Mesenchymal stem cell (in vitro differentiated cells and primary cell): ENCODE measurements around the gene ABCC4.
"Not testable (repeated sequence)": the region's sequence is repeated elsewhere in the genome, so short reads cannot be mapped to it uniquely, and the experiment has no call there.

Source experiments
- DNase-seq: peaks from one replicate; pipeline ENCODE4 v3.0.0-alpha.2; 2013
- H2AFZ ChIP-seq: one replicate; pipeline ENCODE4 v1.6.1; 2013; ENCODE audit warnings: low read depth, mild to moderate bottlenecking, control low read depth, inconsistent platforms, low read length, moderate library complexity
- H2AK5ac ChIP-seq: 2 replicates; pipeline ENCODE4 v1.6.1; 2013; ENCODE audit warnings: low read length, moderate library complexity, mild to moderate bottlenecking, inconsistent platforms; ENCODE audit not compliant: severe bottlenecking
- H2BK120ac ChIP-seq: one replicate; pipeline ENCODE4 v1.6.1; 2013; ENCODE audit warnings: low read depth, mild to moderate bottlenecking, inconsistent platforms, low read length, moderate library complexity
- H2BK12ac ChIP-seq, 2 experiments: one replicate each; pipeline ENCODE4 v1.6.1; 2013; ENCODE audit warnings: inconsistent platforms in 2 of 2, low read length in 2 of 2, mild to moderate bottlenecking in 2 of 2, moderate library complexity in 2 of 2, control low read depth in 1 of 2
- H2BK15ac ChIP-seq: one replicate; pipeline ENCODE4 v1.6.1; 2013; ENCODE audit warnings: mild to moderate bottlenecking, low read depth, inconsistent platforms; ENCODE audit not compliant: poor library complexity, severe bottlenecking
- H2BK5ac ChIP-seq: 2 replicates; pipeline ENCODE4 v1.6.1; 2013; ENCODE audit warnings: low read depth, mild to moderate bottlenecking, low read length, control low read depth, inconsistent platforms; ENCODE audit not compliant: poor library complexity, severe bottlenecking
- H3K14ac ChIP-seq, 2 experiments: one replicate each; pipeline ENCODE4 v1.6.1; 2013; ENCODE audit warnings: inconsistent platforms in 2 of 2, low read length in 2 of 2, control low read depth in 1 of 2, mild to moderate bottlenecking in 1 of 2, moderate library complexity in 1 of 2
- H3K18ac ChIP-seq, 2 experiments: one replicate each; pipeline ENCODE4 v1.6.1; 2013; ENCODE audit warnings: inconsistent platforms in 2 of 2, low read length in 2 of 2, control low read depth in 1 of 2, low read depth in 1 of 2, mild to moderate bottlenecking in 1 of 2
- H3K23ac ChIP-seq, 2 experiments: one replicate each; pipeline ENCODE4 v1.6.1; 2013; ENCODE audit warnings: inconsistent platforms in 2 of 2, low read length in 2 of 2, mild to moderate bottlenecking in 2 of 2, moderate library complexity in 2 of 2, control low read depth in 1 of 2
- H3K27ac ChIP-seq: 2 replicates; pipeline ENCODE4 v1.5.1; 2013; ENCODE audit warnings: mild to moderate bottlenecking, moderate library complexity, low read length, control low read depth, inconsistent platforms; ENCODE audit not compliant: poor library complexity, severe bottlenecking
- H3K27me3 ChIP-seq, 2 experiments: 2 replicates each; pipeline versions ENCODE4 v1.6.1 to v1.7.0; 2013; ENCODE audit warnings: low read length in 2 of 2, mild to moderate bottlenecking in 2 of 2, moderate library complexity in 2 of 2, control low read depth in 1 of 2, inconsistent platforms in 1 of 2; ENCODE audit not compliant: control insufficient read depth in 1 of 2, insufficient read depth in 1 of 2
- H3K36me3 ChIP-seq, 2 experiments: 2 replicates each; pipeline versions ENCODE4 v1.6.1 to v1.7.0; 2013; ENCODE audit warnings: low read length in 2 of 2, control low read depth in 1 of 2, inconsistent platforms in 1 of 2, low read depth in 1 of 2, mild to moderate bottlenecking in 1 of 2; ENCODE audit not compliant: insufficient read depth in 2 of 2, control insufficient read depth in 1 of 2
- H3K4ac ChIP-seq, 2 experiments: one replicate each; pipeline ENCODE4 v1.6.1; 2013; ENCODE audit warnings: inconsistent platforms in 2 of 2, low read length in 2 of 2, mild to moderate bottlenecking in 2 of 2, moderate library complexity in 2 of 2, control low read depth in 1 of 2, low read depth in 1 of 2
- H3K4me1 ChIP-seq: 2 replicates; pipeline ENCODE4 v1.6.1; 2013; ENCODE audit warnings: low read depth, low read length, control low read depth; ENCODE audit not compliant: control insufficient read depth, insufficient read depth
- H3K4me2 ChIP-seq: 2 replicates; pipeline ENCODE4 v1.6.1; 2013; ENCODE audit warnings: low read length, mild to moderate bottlenecking, inconsistent platforms; ENCODE audit not compliant: poor library complexity, severe bottlenecking
- H3K4me3 ChIP-seq, 2 experiments: 2 replicates each; pipeline versions ENCODE4 v1.5.1 to v1.7.0; 2013; ENCODE audit warnings: low read length in 2 of 2, mild to moderate bottlenecking in 2 of 2, control low read depth in 1 of 2, low read depth in 1 of 2; ENCODE audit not compliant: insufficient read depth in 1 of 2
- H3K79me1 ChIP-seq: replicated peaks from 2 replicates; pipeline ENCODE4 v1.6.1; 2013; ENCODE audit warnings: mild to moderate bottlenecking, control low read depth, low read length, inconsistent platforms; ENCODE audit not compliant: poor library complexity, severe bottlenecking
- H3K9ac ChIP-seq: 2 replicates; pipeline ENCODE4 v1.7.0; 2013; ENCODE audit warnings: mild to moderate bottlenecking, low read length, moderate library complexity
- H3K9me3 ChIP-seq: 2 replicates; pipeline ENCODE4 v1.7.0; 2013; ENCODE audit warnings: mild to moderate bottlenecking, low read length; ENCODE audit not compliant: control insufficient read depth
- H4K8ac ChIP-seq: one replicate; pipeline ENCODE4 v1.6.1; 2013; ENCODE audit warnings: inconsistent platforms, mild to moderate bottlenecking, low read length, moderate library complexity
- H4K91ac ChIP-seq: one replicate; pipeline ENCODE4 v1.6.1; 2013; ENCODE audit warnings: mild to moderate bottlenecking, low read length, inconsistent platforms
- WGBS: methylation state at CpG from one replicate; pipeline ENCODE4 v1.1.7; 2013; ENCODE audit warnings: mixed read lengths; 5-methylcytosine and 5-hydroxymethylcytosine counted together

ABCC4 gene

GRCh38 chr13:95206116-95206515 lies 95.1 kb downstream of the ABCC4 start:
- no peak overlapping the region for H3K4me3 ChIP-seq
- no peak overlapping the region for H3K23ac ChIP-seq
- H3K36me3 ChIP-seq, result peaks cover 53 to 55% of the 10 kb centered on the region in 2 experiments
- H2BK5ac ChIP-seq, result no peak overlapping the region
- no peak overlapping the region for H3K4ac ChIP-seq
- H3K79me1 ChIP-seq, result peaks cover 58% of the 10 kb centered on the region
- no peak overlapping the region for H2BK12ac ChIP-seq
- peaks cover 4% of the 10 kb centered on the region for H3K4me1 ChIP-seq
- H4K8ac ChIP-seq, result no peak overlapping the region
- H2BK15ac ChIP-seq, result no peak overlapping the region
- no peak overlapping the region for H3K4me2 ChIP-seq
- no peak overlapping the region for H2BK120ac ChIP-seq
- 100% methylated on average over 3 of the region's 4 CpGs for WGBS
- no peak overlapping the region for H3K18ac ChIP-seq
- H2AFZ ChIP-seq, result no peak overlapping the region
- no peak for DNase-seq
- H3K27ac ChIP-seq, result no peak overlapping the region
- H4K91ac ChIP-seq, result no peak overlapping the region
- H2AK5ac ChIP-seq, result no peak overlapping the region
- no peaks in the 10 kb centered on the region for H3K27me3 ChIP-seq
- H3K9ac ChIP-seq, result no peak overlapping the region
- no peaks in the 10 kb centered on the region for H3K9me3 ChIP-seq
- H3K14ac ChIP-seq, result no peak overlapping the region

GRCh38 chr13:95204231-95204765 lies 97.0 kb downstream of the ABCC4 start:
- no peak overlapping the region for H2BK12ac ChIP-seq
- no peak overlapping the region for H2BK5ac ChIP-seq
- no peak overlapping the region for H3K14ac ChIP-seq
- no peak overlapping the region for H2BK120ac ChIP-seq
- no peaks in the 10 kb centered on the region for H3K9me3 ChIP-seq
- no peak overlapping the region for H4K91ac ChIP-seq
- H3K4me3 ChIP-seq, result no peak overlapping the region
- DNase-seq, result no peak
- no peak overlapping the region for H2AK5ac ChIP-seq
- H3K9ac ChIP-seq, result no peak overlapping the region
- no peaks in the 10 kb centered on the region for H3K27me3 ChIP-seq
- no peak overlapping the region for H2AFZ ChIP-seq
- H3K18ac ChIP-seq, result no peak overlapping the region
- H3K23ac ChIP-seq, result no peak overlapping the region
- no peak overlapping the region for H3K4me2 ChIP-seq
- no peak overlapping the region for H3K27ac ChIP-seq
- no peak overlapping the region for H4K8ac ChIP-seq
- no peak overlapping the region for H2BK15ac ChIP-seq
- 92% methylated on average over 6 of the region's 7 CpGs for WGBS
- H3K79me1 ChIP-seq, result peaks cover 51% of the 10 kb centered on the region
- peaks cover 44% of the 10 kb centered on the region in 2 experiments for H3K36me3 ChIP-seq
- no peak overlapping the region for H3K4ac ChIP-seq
- H3K4me1 ChIP-seq, result peaks cover 7% of the 10 kb centered on the region

- Histone ChIP-seq H3K14ac (no peak overlapping the region), H3K4ac (no peak overlapping the region)
Measured at GRCh38 chr13:95201814-95202651, 99.2 kb downstream of the ABCC4 start.

GRCh38 chr13:95200386-95200957 lies 100.8 kb downstream of the ABCC4 start:
- H2AFZ ChIP-seq, H3K27me3 ChIP-seq, H3K27ac ChIP-seq, H4K8ac ChIP-seq, H3K4me2 ChIP-seq, H3K18ac ChIP-seq, H3K4me3 ChIP-seq, H3K14ac ChIP-seq, H3K4ac ChIP-seq, H3K23ac ChIP-seq, H4K91ac ChIP-seq, H2BK120ac ChIP-seq, H2BK15ac ChIP-seq, H2BK5ac ChIP-seq, H2AK5ac ChIP-seq, H3K9ac ChIP-seq, DNase-seq, H2BK12ac ChIP-seq, H3K4me1 ChIP-seq, H3K9me3 ChIP-seq: not testable (repeated sequence)
- Histone ChIP-seq H3K79me1 (peaks cover 51% of the 10 kb centered on the region), H3K36me3 (peaks cover 13 to 37% of the 10 kb centered on the region in 2 experiments)
- 94% methylated on average over 12 of the region's 13 CpGs for WGBS

More at GRCh38 chr13:95201814-95202651, 99.2 kb downstream of the ABCC4 start:
- Histone ChIP-seq H3K4me3 (no peak overlapping the region), H3K9ac (no peak overlapping the region), H3K9me3 (no peaks in the 10 kb centered on the region), H4K8ac (no peak overlapping the region), H3K79me1 (peaks cover 50% of the 10 kb centered on the region), H2BK5ac (no peak overlapping the region), H3K27me3 (no peaks in the 10 kb centered on the region), H2AK5ac (no peak overlapping the region), H4K91ac (no peak overlapping the region), H2BK120ac (no peak overlapping the region), H2BK12ac (peak overlapping the region in 1 of 2 experiments; percentile 3), H3K23ac (no peak overlapping the region), H3K4me2 (no peak overlapping the region), H3K4me1 (peaks cover 3% of the 10 kb centered on the region), H3K36me3 (peaks cover 26 to 39% of the 10 kb centered on the region in 2 experiments), H3K18ac (no peak overlapping the region), H2BK15ac (no peak overlapping the region), H3K27ac (no peak overlapping the region), H2AFZ (no peak overlapping the region)
- WGBS, result 91% methylated on average over 12 of the region's 12 CpGs
- DNase-seq, result peak; percentile 92
